NB4 (cell line): ENCODE results near the gene PLCB3.

Source experiments
- DNase-seq: peaks from one replicate; pipeline ENCODE4 v3.0.0; 2010; ENCODE audit warnings: low read depth
- H3K4me3 ChIP-seq: one replicate; pipeline ENCODE4 v1.5.1; 2011; ENCODE audit warnings: mild to moderate bottlenecking, low read depth, low read length, moderate library complexity
- MYC ChIP-seq: IDR thresholded peaks from 2 replicates; pipeline ENCODE4 v1.6.1; 2011; ENCODE audit warnings: low read depth, low read length
- POLR2A ChIP-seq: IDR thresholded peaks from 2 replicates; pipeline ENCODE4 v1.6.1; 2011; ENCODE audit warnings: mild to moderate bottlenecking; ENCODE audit not compliant: insufficient read length; ENCODE audit errors: extremely low read depth
- TF ChIP-seq, protein P1 (sequence below): IDR thresholded peaks from one replicate; pipeline ENCODE4 v1.5.1; 2012; ENCODE audit warnings: low read depth, low read length
- TF ChIP-seq, protein P2 (sequence below): IDR thresholded peaks from 2 replicates; pipeline ENCODE4 v1.6.1; 2011; ENCODE audit warnings: low read depth, low read length

The PLCB3 gene

DNA sequence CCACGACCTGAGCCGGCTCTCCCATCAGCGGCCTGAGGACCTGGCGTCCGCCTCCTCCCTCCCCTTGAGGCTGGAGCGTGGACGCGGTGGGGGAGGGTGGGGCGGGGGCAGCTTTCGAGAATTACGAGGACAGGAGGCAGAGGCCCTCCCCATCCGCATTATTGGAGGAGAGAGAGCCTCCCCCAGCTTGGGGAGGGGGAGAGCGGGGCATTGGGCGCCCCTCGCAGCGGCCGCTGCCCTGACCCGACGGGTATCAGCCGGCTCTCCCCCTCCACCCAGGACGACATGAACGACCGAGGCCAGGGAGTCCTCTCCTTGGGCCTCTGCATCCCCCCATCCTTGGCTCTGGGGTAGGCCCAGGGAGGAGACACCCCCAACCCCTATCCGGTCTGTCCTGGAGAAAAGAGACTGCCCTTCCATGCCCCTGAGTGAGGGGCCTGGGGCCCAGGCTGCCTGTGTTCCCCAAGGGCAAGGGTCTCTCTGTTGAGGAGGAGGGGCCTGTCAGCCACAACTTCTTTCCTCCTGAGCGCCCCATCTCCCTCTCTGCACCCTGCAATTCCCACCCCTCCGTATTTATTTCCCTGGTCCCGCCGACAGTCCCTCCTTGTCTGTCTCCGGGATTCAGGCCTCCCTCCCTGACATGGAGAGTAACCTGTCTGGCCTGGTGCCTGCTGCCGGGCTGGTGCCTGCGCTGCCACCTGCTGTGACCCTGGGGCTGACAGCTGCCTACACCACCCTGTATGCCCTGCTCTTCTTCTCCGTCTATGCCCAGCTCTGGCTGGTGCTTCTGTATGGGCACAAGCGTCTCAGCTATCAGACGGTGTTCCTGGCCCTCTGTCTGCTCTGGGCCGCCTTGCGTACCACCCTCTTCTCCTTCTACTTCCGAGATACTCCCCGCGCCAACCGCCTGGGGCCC, 34.8 kb downstream of the PLCB3 start:
- TF ChIP-seq MYC = no peak
- TF ChIP-seq, protein P1, sequence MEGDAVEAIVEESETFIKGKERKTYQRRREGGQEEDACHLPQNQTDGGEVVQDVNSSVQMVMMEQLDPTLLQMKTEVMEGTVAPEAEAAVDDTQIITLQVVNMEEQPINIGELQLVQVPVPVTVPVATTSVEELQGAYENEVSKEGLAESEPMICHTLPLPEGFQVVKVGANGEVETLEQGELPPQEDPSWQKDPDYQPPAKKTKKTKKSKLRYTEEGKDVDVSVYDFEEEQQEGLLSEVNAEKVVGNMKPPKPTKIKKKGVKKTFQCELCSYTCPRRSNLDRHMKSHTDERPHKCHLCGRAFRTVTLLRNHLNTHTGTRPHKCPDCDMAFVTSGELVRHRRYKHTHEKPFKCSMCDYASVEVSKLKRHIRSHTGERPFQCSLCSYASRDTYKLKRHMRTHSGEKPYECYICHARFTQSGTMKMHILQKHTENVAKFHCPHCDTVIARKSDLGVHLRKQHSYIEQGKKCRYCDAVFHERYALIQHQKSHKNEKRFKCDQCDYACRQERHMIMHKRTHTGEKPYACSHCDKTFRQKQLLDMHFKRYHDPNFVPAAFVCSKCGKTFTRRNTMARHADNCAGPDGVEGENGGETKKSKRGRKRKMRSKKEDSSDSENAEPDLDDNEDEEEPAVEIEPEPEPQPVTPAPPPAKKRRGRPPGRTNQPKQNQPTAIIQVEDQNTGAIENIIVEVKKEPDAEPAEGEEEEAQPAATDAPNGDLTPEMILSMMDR = peak; percentile 15
- DNase-seq = peak; percentile 42

DNA sequence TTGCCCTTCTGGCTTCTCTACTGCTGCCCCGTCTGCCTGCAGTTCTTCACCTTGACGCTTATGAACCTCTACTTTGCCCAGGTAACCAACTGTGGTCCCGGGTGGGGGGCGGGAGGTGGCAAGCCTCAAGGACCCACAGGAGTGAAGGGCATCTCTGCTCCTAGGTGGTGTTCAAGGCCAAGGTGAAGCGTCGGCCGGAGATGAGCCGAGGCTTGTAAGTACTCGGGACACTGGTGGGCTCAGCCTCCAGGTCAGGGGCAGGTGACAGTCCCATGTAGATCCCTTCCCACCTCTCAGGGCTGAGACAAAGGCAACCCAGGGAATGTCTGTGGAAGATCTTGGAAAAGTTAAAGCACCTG, 35.5 kb downstream of the PLCB3 start:
- DNase-seq = no peak
- TF ChIP-seq, protein P2, sequence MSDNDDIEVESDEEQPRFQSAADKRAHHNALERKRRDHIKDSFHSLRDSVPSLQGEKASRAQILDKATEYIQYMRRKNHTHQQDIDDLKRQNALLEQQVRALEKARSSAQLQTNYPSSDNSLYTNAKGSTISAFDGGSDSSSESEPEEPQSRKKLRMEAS = no peak
- no peak for TF ChIP-seq POLR2A
- TF ChIP-seq MYC = no peak
- TF ChIP-seq, protein P1 = no peak
- no peak overlapping the region for H3K4me3 ChIP-seq

More for the DNA sequence above, 34.8 kb downstream of the PLCB3 start:
- peak overlapping the region; percentile 42 for H3K4me3 ChIP-seq

DNA sequence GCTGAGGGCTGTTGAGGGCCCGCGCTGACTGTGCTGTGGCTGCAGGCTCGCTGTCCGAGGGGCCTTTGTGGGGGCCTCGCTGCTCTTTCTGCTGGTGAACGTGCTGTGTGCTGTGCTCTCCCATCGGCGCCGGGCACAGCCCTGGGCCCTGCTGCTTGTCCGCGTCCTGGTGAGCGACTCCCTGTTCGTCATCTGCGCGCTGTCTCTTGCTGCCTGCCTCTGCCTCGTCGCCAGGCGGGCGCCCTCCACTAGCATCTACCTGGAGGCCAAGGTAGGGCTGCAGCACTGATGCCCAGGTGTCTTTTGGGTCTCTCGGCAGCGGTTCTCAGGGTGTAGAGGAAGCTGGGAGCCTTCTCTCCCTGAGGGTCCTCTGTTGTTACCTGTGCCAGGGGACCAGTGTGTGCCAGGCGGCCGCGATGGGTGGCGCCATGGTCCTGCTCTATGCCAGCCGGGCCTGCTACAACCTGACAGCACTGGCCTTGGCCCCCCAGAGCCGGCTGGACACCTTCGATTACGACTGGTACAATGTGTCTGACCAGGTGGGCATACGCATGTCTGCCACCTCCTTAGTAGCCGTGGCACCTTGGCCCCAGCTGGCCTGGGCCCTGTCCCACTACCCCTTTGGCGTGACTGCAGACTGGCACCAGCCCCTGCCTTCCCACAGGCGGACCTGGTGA, 36.5 kb downstream of the PLCB3 start:
- DNase-seq = no peak
- TF ChIP-seq MYC = no peak
- no peak overlapping the region for H3K4me3 ChIP-seq

DNA sequence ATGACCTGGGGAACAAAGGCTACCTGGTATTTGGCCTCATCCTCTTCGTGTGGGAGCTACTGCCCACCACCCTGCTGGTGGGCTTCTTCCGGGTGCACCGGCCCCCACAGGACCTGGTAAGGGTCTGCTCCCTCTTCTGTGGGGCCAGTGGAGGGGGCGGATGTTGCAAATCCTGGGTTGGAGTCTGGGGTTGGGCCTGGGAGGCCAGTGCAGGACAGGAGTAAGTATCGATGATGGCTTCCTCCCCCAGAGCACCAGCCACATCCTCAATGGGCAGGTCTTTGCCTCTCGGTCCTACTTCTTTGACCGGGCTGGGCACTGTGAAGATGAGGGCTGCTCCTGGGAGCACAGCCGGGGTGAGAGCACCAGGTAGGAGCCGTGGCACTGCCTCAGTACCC, 37.0 kb downstream of the PLCB3 start:
- TF ChIP-seq POLR2A = no peak
- TF ChIP-seq MYC = no peak
- TF ChIP-seq, protein P2 = no peak
- TF ChIP-seq, protein P1 = no peak
- H3K4me3 ChIP-seq = no peak overlapping the region
- DNase-seq = no peak

DNA sequence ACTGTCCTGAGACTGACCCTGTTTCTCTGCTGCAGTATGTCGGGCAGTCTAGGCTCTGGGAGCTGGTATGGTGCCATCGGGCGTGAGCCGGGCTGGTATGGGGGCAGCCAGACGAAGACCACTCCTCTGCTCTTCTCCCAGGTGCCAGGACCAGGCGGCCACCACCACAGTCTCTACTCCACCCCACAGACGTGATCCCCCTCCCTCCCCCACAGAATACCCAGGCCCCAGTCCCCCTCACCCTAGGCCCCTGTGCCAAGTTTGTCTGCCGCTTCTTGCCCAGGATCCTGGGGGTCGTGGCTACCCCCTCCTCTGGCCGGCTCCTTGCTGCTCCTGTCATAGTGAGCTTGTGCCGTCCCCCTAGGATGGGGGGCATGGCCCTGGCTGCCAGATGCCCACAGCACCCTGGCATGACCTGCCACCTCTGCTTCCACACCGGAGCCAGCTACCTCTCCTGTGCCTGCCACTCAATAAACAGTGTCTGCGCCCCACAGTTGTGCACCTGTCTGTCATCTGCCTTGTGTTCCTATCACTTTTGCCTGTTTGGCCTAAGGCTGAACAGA, 37.8 kb downstream of the PLCB3 start:
- no peak for TF ChIP-seq POLR2A
- TF ChIP-seq, protein P1 = no peak
- TF ChIP-seq, protein P2 = no peak
- no peak for TF ChIP-seq MYC
- H3K4me3 ChIP-seq = no peak overlapping the region
- no peak for DNase-seq
